HUES64 (cell line): Measurements from ENCODE around the gene CRYBG2.
"Not testable (repeated sequence)": the region's sequence is repeated elsewhere in the genome, so short reads cannot be mapped to it uniquely, and the experiment has no call there.

Source experiments
- H3K27ac ChIP-seq: 2 replicates; pipeline ENCODE4 v1.7.0; 2013; ENCODE audit warnings: low read depth, low read length, inconsistent platforms
- H3K27me3 ChIP-seq: 2 replicates; pipeline ENCODE4 v1.6.1; 2013; ENCODE audit warnings: mild to moderate bottlenecking, low read length; ENCODE audit not compliant: insufficient read depth
- H3K36me3 ChIP-seq: 2 replicates; pipeline ENCODE4 v1.6.1; 2013; ENCODE audit warnings: mild to moderate bottlenecking, low read length; ENCODE audit not compliant: insufficient read depth
- H3K4me1 ChIP-seq: 2 replicates; pipeline ENCODE4 v1.6.1; 2013; ENCODE audit warnings: mild to moderate bottlenecking, low read length, moderate library complexity; ENCODE audit not compliant: insufficient read depth
- H3K4me3 ChIP-seq: 2 replicates; pipeline ENCODE4 v1.5.1; 2013; ENCODE audit warnings: mild to moderate bottlenecking, low read length, moderate library complexity
- H3K9ac ChIP-seq: 2 replicates; pipeline ENCODE4 v1.6.1; 2013; ENCODE audit warnings: mild to moderate bottlenecking, low read depth, low read length
- H3K9me3 ChIP-seq: 2 replicates; pipeline ENCODE4 v1.6.1; 2013; ENCODE audit warnings: low read depth, low read length; ENCODE audit not compliant: insufficient read depth
- WGBS: fragments of 150-250, 120-280 bp; methylation state at CpG from one replicate; pipeline ENCODE4 v1.1.7; 2013; ENCODE audit warnings: missing lambda C conversion rate; 5-methylcytosine and 5-hydroxymethylcytosine counted together

The CRYBG2 gene

GRCh38 chr1:26333312-26333711 is 20.6 kb downstream of the CRYBG2 start:
- Histone ChIP-seq H3K4me1 (peaks cover 24% of the 10 kb centered on the region), H3K36me3 (peaks cover 16% of the 10 kb centered on the region)
- not testable (repeated sequence) for H3K4me3 ChIP-seq, H3K9me3 ChIP-seq, H3K27me3 ChIP-seq, H3K9ac ChIP-seq, H3K27ac ChIP-seq
- 96% methylated on average over 8 of the region's 8 CpGs for WGBS

- H3K4me1 ChIP-seq = peaks cover 5% of the 10 kb centered on the region
- H3K27ac ChIP-seq = no peak overlapping the region
- H3K27me3 ChIP-seq = no peaks in the 10 kb centered on the region
- H3K9ac ChIP-seq = no peak overlapping the region
- WGBS = 97% methylated on average over 5 of the region's 5 CpGs
- H3K36me3 ChIP-seq = peaks cover 27% of the 10 kb centered on the region
- no peaks in the 10 kb centered on the region for H3K9me3 ChIP-seq
- H3K4me3 ChIP-seq = no peak overlapping the region
Measured at GRCh38 chr1:26330276-26330675, 23.7 kb downstream of the CRYBG2 start.

- not testable (repeated sequence) for H3K4me3 ChIP-seq, H3K4me1 ChIP-seq, H3K27me3 ChIP-seq, H3K9ac ChIP-seq, H3K27ac ChIP-seq, H3K9me3 ChIP-seq
- WGBS = 98% methylated on average over 4 of the region's 4 CpGs
- peaks cover 35% of the 10 kb centered on the region for H3K36me3 ChIP-seq
Measured at GRCh38 chr1:26329380-26329779, 24.6 kb downstream of the CRYBG2 start.

- Histone ChIP-seq H3K4me1 (no peaks in the 10 kb centered on the region), H3K27me3 (no peaks in the 10 kb centered on the region), H3K9me3 (no peaks in the 10 kb centered on the region), H3K27ac (no peak overlapping the region), H3K9ac (no peak overlapping the region), H3K36me3 (peaks cover 43% of the 10 kb centered on the region), H3K4me3 (no peak overlapping the region)
- 84% methylated on average over 8 of the region's 8 CpGs for WGBS
Measured at GRCh38 chr1:26328597-26328996, 25.3 kb downstream of the CRYBG2 start.

- Histone ChIP-seq H3K4me1 (no peaks in the 10 kb centered on the region), H3K36me3 (peaks cover 49% of the 10 kb centered on the region)
Measured at GRCh38 chr1:26327956-26328362, 26.0 kb downstream of the CRYBG2 start.

GRCh38 chr1:26324550-26324949 is 29.4 kb downstream of the CRYBG2 start:
- no peaks in the 10 kb centered on the region for H3K4me1 ChIP-seq
- H3K9me3 ChIP-seq = no peaks in the 10 kb centered on the region
- H3K36me3 ChIP-seq = peaks cover 41% of the 10 kb centered on the region
- no peaks in the 10 kb centered on the region for H3K27me3 ChIP-seq
- no peak overlapping the region for H3K4me3 ChIP-seq
- no peak overlapping the region for H3K9ac ChIP-seq
- no peak overlapping the region for H3K27ac ChIP-seq
- 92% methylated on average over 3 of the region's 3 CpGs for WGBS

More at GRCh38 chr1:26327956-26328362, 26.0 kb downstream of the CRYBG2 start:
- H3K9me3 ChIP-seq = no peaks in the 10 kb centered on the region
- H3K9ac ChIP-seq = no peak overlapping the region
- H3K27ac ChIP-seq = no peak overlapping the region
- H3K27me3 ChIP-seq = no peaks in the 10 kb centered on the region
- H3K4me3 ChIP-seq = no peak overlapping the region
- WGBS = 83% methylated on average over 8 of the region's 8 CpGs

- H3K27ac ChIP-seq = no peak overlapping the region
- 95% methylated on average over 2 of the region's 2 CpGs for WGBS
- no peaks in the 10 kb centered on the region for H3K27me3 ChIP-seq
- H3K36me3 ChIP-seq = peaks cover 41% of the 10 kb centered on the region
- H3K4me3 ChIP-seq = no peak overlapping the region
- H3K9me3 ChIP-seq = no peaks in the 10 kb centered on the region
- no peaks in the 10 kb centered on the region for H3K4me1 ChIP-seq
- no peak overlapping the region for H3K9ac ChIP-seq
Measured at GRCh38 chr1:26323382-26323781, 30.5 kb downstream of the CRYBG2 start.

GRCh38 chr1:26322042-26322331 is 31.9 kb downstream of the CRYBG2 start:
- Histone ChIP-seq H3K4me3 (no peak overlapping the region), H3K9me3 (no peaks in the 10 kb centered on the region), H3K36me3 (peaks cover 41% of the 10 kb centered on the region), H3K9ac (no peak overlapping the region), H3K27ac (no peak overlapping the region), H3K4me1 (peaks cover 9% of the 10 kb centered on the region), H3K27me3 (no peaks in the 10 kb centered on the region)
- WGBS = 88% methylated on average over 10 of the region's 10 CpGs

- Histone ChIP-seq H3K27me3 (no peaks in the 10 kb centered on the region), H3K4me1 (peaks cover 9% of the 10 kb centered on the region), H3K27ac (no peak overlapping the region), H3K9ac (no peak overlapping the region), H3K4me3 (no peak overlapping the region), H3K9me3 (no peaks in the 10 kb centered on the region), H3K36me3 (peaks cover 37% of the 10 kb centered on the region)
- 44% methylated on average over 15 of the region's 16 CpGs for WGBS
Measured at GRCh38 chr1:26321315-26322041, 32.5 kb downstream of the CRYBG2 start.

- Histone ChIP-seq H3K9ac (no peak overlapping the region), H3K9me3 (no peaks in the 10 kb centered on the region), H3K4me1 (peaks cover 11% of the 10 kb centered on the region), H3K27ac (no peak overlapping the region), H3K4me3 (no peak overlapping the region), H3K27me3 (no peaks in the 10 kb centered on the region), H3K36me3 (peaks cover 36% of the 10 kb centered on the region)
- 83% methylated on average over 2 of the region's 2 CpGs for WGBS
Measured at GRCh38 chr1:26320896-26321295, 33.0 kb downstream of the CRYBG2 start.

- Histone ChIP-seq H3K27ac (no peak overlapping the region), H3K9ac (no peak overlapping the region), H3K9me3 (no peaks in the 10 kb centered on the region), H3K4me3 (no peak overlapping the region), H3K4me1 (peaks cover 11% of the 10 kb centered on the region), H3K27me3 (no peaks in the 10 kb centered on the region), H3K36me3 (peaks cover 14% of the 10 kb centered on the region)
- WGBS = 94% methylated on average over 9 of the region's 9 CpGs
Measured at GRCh38 chr1:26318338-26319064, 35.4 kb downstream of the CRYBG2 start.
